Measurements from ENCODE around the gene C5orf15.
"Not testable (repeated sequence)": the region's sequence is repeated elsewhere in the genome, so short reads cannot be mapped to it uniquely, and the experiment has no call there.

Gene C5orf15

DNA sequence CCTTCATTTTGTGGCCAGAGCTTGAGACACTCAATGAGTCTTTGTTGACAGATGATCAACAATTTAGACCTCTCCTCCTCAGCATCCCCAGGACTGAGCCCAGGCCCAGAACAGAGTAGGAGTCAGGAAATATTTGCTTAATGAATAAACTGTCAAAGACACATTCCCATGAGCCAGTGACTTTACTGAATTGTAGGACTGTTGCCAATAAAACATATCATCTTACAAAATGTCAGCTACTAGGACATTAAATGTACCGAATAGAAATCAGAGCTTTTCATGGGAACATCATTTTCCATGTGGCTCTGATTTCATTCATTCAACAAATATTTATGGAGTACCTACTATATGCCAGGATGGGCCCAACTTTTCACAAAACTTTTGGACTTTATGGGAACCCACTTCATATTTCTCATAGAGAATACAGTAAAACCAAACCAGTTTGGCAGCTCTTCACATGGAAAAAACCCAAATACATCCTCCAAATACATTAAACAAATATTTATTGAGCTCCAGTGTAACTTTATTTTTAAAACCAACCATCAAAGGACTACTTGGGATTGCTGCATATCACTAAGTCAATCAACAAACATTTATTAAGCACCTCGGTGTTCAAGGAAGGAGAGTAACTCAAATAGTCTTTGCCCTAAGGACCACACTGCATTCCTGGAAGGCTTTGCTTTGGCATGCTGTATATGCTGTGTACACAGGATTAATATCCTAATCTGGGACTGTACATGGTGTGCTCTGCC lies 24.9 kb upstream of the C5orf15 start:
- DNase-seq: no peak

DNA sequence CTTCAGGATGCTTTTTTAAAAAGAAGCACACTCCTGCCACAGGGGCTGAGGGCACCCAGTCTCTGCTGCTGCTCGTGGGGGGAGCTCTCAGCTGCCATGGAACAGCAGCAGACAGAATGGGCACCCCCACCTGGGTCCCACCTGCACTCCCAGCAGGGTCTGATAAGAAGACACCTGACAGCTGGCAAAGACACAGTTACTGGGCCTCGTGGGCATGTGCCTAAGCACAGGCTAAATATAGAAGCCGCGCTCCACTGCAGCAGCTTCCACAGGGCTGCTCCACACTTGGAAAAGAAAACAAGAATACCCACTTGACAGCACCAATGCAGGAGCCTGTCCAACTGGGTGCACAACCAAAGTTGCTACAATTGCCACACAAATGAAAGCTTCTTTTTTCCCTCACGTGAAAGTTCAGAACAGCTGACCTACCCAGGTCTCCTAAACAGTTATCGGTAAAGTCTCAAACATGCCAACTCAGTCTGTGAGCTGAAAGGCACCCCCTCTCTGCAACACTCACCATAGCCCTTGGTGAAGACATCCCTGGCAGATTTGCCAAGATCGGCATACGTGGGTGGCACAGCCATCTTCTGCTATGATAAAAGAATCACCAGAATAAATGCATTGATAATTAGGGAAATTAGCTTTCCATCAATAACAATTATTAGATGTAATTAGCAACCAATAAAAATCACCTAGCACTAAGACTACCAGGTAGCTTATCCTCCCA lies 24.2 kb upstream of the C5orf15 start:
- no peak for DNase-seq

DNA sequence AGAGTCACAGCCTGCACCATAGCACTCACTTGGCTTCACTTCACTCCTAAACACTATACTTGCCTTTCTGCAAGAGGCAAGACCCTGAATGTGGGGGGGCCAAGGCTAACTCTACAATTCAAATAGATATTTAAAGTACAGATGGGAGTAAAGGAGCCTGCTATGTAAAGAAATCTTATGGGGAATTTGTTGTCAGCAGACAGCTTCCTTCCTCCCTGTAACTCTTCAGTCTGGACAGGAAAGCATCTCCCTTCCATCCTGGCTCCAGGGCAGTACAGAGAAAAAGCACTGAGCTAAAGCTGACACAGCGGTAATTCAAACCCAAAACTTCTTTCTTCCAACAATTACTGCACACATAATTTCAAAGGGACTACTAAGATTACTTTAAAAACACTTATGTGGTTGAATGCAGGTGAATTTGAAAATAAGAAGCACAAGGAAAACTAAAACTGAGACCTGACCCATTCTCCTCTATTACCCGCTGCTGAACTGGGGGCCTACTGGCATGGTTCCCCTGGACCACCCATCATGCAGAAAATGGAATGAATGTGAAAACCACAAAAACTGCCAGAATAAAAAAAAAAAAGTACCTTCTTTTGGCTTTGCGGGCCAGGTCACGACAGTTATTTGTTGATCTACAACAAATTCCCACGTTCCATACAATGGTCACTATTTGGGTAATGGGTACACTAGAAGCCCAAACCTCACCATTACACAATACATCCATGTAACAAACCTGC lies 22.9 kb upstream of the C5orf15 start:
- DNase-seq: no peak

DNA sequence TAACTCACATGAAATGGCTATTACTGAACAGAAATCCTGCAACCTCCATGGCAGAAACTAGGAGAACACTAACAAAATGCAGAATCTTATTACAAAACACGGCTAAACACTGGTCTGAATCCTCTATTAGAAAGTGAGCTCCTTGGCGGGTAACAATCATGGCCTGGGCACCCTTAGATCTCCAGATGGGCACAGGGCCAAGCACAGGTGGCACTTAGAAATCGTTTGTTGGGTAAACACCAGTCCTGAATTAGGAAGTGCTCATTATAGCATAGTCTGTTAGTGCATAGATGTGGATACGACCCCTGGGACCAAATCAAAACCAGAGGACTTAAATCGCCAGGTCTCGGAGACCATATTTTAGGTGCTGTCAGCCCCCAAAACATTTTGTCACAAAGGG lies 22.0 kb upstream of the C5orf15 start:
- no peak for DNase-seq

DNA sequence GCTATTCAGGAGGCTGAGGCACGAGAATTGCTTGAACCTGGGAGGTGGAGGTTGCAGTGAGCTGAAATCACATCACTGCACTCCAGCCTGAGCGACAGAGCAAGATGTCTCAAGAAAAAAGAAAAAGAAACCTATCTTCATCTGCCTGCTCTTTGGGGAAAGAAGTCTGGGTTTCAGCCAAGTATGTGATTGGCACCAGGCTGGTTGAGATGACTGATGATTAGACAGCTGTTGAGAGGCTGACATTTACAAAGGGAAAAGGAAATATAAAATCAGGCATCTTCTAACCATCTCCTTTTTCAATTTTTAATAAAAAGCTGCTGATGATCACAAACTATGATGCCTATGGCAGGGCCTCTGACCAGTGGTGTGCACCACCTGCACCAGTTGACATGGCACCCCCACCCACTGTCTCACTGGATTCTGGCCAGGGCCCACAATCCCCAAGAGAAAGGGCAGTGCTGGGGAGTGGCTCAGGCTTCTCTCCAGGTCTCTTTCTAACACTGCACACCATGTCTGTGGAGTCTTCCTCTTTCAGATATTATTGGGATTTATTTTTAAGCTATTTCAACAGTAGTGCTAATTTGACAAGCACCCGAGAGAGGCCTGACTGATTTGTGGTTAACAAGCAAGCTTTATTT lies 17.2 kb upstream of the C5orf15 start:
- no peak for DNase-seq

DNA sequence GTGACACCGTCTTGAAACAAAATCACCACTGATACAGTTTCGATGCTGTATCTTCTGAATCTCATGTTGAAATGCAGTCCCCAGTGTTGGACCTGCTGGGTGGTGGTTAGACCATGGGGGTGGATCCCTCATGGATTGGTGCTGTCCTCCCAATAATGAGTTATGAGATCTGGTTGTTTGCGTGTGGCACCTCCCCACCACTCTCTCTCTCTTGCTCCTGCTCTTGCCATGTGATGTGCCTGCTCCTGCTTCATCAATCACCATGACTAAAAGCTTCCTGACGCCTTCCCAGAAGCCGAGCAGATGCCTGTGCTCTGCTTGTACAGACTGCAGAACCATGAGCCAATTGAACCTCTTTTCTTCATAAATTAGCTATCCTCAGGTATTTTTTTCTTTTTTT lies 15.2 kb upstream of the C5orf15 start:
- no peak for DNase-seq

DNA sequence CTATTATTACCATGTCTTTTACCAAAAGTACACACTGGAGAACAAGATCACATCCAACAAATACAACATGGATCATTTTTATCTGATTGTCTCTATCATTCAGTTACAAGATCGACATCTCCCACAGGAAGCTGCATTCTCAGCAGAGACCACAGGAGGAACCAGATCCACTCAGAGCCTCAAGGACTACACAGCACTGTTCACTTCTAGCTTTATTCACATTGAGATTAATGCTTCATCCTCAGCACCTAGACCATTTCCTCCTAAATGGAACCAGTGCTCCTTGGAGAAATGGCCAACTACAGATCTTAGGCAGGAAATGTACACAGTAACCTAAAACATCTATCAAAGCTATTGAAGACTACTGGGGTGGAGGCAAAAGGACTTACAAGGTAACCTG lies 13.3 kb upstream of the C5orf15 start:
- DNase-seq: no peak

DNA sequence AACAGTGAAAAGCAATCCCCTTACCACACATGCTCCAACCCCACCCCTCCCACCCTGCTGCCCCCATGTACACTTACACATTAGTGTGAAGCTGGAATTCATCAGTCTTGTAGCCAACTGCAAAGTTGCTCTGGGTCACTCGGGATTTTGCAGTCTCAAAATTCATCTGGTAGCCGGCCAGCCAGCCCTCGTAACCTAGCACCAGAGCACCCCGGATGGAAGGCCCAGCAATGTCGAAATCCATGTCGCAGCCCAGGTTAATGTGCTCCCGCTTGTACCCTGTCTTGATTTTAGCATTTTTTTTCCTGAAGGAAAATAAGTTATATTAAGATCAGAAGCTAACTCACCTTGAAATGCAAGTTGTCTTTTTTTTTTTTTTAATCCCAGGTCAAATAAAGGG lies 12.2 kb upstream of the C5orf15 start:
- no peak for DNase-seq

DNA sequence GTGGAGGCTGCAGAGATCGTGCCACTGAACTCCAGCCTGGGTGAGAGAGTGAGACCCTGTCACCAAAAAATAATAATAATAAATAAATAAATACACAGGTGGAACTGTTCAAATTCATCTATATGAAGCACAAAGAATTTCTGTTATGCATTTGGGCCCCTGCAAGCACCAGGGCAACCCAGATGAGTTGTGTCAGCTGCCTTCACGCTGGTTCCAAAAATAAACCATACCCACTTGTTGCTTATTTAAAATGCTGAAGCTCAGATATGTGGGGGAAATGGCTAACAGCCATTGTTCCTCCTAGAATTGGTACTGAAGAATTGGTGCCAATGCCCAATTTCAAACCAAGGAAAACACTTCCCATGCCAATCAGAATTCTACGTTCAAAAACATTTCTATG lies 10.5 kb upstream of the C5orf15 start:
- no peak for DNase-seq

DNA sequence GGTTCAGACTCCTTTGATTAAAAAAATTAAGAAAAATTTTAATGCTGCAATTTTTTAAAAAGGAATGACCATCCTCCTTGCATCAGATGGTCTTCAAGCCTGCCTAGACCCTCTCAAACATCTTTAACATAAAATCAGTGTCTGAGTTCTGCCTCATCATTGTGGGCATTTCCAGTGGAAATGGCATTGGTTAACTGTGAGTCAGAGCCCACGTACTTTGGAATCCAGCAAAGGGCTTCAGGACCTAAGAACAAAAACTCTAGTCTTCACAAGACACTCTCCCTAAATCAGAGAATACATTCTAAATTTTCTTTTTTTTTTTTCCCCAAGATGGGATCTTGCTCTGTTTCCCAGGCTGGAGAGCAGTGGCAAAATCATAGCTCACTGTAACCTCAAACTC lies 9.4 kb upstream of the C5orf15 start:
- DNase-seq: no peak

DNA sequence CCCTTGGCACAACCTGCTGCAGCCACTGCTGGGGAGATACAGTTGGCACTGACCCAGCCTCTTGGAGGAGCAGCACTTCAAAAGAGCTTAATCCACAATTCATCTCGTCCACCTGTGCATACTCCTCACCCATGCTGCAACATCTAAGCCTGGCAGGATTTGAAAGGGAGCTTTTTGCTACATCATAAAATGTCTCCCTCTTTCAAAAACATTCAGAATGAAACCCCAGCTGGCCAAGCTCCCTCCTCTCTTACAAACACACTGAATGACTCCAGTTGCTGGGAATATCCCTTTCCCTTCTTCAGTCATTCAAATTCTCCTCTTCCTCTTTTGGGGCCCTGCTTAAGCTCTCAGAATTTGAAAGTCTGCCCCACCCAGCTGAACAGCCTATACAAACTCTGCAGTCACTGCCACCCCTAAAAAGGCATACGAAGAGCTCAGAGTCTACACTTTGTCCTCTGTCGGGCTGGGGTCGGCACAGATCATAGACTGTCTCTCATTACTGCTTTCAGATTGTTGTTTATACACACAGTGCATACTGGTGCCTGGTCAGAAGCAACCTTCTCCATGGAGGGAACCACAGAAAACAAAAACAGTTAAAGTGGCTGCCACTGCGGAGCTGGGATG lies 8.8 kb upstream of the C5orf15 start:
- no peak for DNase-seq

DNA sequence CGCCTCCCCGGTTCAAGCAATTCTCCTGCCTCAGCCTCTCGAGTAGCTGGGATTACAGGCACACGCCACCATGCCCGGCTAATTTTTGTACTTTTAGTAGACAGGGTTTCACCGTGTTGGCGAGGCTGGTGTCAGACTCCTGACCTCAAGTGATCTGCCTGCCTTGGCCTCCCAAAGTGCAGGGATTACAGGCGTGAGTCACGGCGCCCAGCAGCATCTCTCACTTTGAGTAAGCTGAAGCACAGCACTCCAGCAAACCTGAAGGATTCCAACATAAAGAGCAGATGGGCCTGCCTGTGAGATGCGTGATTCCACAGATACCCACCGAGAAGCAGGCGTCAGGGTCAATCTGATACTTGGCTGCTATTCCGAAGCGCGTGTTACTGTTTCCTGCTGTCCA lies 7.1 kb upstream of the C5orf15 start:
- not testable (repeated sequence) for DNase-seq

DNA sequence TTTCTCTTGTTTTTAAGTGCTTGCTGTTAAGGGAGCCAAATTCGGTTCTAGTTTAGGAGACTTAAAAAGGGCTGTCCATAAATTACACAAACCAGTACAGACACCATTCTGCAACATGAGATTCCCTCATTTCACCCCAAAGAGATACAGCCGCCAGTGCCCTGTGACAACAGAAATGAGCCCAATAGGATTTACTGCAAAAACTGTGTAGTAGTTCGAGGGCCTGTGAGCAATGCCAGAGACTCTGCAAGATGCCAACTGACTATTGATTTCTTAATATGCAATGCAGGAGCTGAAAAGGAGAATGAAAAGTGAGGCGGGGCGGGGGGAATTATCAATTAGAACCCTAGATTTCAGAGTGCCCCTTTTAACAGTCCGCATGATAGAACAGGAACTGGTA lies 5.7 kb upstream of the C5orf15 start:
- no peak for DNase-seq

DNA sequence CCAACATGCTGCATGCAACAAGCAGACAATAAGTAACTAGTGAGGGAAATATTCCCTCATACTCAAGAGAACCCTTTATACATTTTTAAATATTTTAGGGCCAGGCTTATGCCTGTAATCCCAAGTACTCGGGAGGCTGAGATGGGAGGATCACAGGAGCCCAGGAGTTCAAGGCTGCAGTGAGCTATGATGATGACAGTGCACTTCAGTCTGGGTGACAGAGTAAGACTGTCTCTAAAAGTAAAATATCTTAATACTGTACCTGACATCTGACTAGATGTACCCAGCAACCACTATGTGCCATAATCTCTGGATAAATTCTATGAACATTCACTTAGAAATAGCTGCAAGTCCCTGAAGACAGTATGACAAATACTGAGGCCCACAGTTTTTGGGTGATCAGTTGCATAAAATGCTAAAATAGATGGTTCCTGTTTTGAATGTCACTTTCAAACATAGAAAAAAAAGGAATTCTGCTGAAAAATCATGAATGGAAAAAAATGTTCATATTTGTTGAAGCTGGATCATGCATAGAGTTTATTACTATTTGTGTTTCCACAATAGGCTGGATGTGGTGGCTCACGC lies 2.0 kb upstream of the C5orf15 start:
- no peak for DNase-seq

DNA sequence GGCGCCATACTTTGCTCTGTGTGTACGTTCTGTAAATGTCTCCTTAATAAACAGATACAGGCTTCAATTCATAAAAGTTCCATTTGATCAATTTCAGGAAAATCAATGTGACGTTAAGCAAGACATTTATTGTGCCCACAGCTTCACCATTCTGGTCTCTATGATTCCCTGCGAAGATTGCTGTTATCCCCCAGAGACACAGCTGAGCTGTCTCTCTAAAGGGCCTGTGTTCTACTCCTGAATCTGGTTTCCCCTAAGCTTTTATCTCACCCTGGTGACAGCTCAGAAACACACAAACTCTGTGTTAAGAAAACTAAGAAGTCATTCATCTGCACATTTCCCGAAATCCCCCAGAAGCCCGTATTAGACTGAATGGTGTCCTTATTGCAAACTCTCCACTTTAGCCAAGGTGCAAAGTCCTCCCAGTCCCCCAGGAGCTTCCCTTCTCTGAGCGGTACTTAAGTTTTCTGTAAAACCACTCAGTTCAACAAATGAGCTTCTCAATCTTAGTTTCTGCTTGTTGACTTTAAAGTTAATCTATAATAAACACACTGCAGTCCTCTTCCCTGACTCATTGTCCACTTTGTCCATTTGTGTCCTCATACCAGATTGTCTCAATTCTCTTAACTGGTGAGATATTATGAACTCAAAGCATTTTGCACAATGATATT lies 1.4 kb upstream of the C5orf15 start:
- DNase-seq: no peak

DNA sequence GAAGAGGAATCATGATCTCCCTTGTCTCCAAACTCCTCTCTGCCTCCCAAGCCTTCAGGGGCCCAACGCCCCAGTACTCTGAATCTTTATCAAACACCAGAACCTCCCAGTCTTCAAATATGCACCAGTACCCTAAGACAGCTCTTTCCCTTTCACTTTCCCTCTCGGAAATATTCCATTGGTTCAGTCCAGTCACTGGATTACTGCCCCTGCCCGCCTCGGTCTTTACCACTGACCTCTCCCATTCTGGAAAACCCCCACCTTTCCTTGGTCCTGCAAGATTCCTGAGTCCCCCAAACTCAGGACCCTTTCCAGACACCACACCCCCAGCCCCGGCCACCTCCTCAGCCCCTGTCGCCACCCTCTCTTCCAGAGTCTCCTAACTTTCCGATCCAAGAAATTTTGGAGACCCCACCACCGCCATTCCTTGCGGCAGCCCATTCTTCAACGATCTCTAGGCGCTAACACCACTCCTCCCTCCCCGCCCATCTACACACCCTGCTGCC lies 674 bp downstream of the C5orf15 start:
- DNase-seq: peak; percentile 36

DNA sequence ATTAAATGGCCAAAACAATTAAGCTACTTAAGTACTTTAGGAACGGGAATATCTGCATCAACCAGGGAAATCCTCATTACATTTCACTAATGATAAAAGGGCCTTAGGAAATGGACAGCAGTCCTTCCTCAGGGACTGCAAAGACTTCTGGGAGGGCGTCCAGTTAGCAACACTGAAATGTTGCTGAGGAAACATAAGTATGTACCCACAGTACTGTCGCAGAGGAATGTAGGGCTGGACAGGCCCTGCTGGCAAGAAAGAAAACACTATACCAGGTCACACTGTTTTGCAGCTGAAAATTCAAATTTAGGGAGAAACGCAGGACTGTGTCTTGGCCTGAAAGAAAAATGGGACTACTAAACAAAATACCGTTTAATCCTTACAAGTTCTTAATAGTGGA lies 1.3 kb downstream of the C5orf15 start:
- DNase-seq: no peak

DNA sequence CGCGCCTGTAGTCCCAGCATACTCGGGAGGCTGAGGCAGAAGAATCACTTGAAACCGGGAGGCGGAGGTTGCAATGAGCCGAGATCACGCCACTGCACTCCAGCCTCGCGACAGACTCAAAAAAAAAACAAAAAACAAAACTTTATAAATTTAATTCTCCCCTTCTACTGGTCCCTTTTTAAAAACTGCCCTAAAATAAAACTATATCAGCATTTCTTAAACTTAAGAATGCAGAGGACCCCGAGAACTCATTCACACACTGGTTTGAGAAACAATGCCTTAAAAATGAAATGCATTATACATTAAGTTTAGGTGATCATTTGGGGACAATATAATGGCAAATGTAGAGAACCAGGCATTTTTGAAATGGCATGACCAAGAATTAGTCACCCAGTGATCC lies 2.3 kb downstream of the C5orf15 start:
- no peak for DNase-seq

DNA sequence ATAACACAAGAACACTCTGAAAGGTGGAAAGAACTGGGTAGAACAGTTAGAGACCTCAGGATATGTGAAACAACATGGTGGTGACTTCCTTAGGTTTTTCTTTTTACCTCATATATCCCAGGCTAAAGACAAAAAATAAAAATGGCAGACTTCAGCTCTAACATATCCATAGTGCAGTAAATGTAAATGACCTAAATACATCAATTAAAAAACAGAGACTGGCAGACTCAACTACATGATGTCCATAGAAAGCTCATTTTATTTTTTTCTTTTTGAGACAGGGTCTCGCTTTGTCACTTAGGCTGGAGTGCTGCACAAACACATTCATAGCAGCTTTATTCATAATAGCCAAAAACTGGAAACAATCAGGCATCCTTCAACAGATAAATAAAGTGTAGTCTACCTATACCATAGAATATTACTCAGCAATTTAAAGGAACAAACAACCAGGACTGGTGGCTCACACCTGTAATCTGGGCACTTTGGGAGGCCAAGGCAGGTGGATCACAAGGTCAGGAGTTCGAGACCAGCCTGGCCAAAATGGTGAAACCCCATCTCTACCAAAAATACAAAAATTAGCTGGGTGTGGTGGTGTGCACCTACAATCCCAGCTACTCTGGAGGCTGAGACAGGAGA lies 4.8 kb downstream of the C5orf15 start:
- DNase-seq: no peak

DNA sequence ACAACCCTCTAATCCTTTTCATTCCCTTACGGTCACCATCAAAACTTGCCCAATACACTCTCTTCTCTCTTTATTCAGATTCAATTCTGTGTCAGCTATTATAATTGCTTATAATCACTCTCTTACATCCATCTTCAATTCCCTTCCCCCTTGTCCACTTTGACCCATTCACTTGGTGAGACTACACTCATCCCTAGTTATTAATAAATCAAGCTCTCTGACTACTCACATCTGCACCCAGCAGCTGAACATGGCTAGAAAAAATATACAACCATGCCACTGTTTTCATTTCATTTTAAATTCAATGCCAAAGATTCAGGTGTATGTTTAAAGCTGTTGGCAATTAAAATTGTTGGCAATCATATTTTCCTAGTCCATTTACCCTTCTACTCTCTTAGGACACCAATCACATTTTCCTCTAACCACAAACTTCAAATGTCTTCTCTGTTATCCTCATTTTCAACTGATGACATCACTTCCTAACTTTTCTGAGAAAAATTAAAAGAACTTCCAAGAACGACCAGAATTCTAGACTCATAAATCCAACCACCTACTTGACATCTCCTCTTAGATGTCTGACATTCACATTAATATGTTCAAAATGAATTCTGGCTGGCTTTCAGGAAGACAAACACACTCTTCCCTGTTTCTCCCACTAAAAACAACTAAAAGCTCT lies 5.5 kb downstream of the C5orf15 start:
- DNase-seq: no peak

DNA sequence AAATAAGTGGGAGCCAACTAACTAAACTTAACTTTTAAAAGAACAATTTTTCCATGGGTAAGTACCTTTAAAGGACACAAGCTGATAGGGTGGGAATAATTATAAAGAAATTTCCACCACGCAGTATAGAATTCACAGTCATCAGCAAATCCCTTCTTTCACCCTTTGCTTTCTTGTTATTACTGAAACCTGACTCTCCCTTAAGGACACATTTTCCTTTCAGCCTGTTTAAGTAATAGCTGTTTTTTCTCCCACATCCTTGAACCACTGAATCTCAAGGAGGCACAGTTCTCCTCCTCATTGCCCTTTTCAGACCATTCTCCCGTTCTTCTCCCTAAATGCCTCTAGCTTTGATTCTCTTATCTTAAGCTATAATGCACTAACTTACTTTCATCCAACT lies 6.3 kb downstream of the C5orf15 start:
- no peak for DNase-seq
